ENCODE measurements around the gene CBLN3.

- TF ChIP-seq ATF3 (CRISPR knock-in tag; conservative IDR thresholded peaks at IDR 0.05), result no peak
- TF ChIP-seq ARID4B (CRISPR knock-in tag; IDR thresholded peaks at IDR 0.05; ENCODE audit: borderline replicate concordance), result no peak
- TF ChIP-seq, protein P1, sequence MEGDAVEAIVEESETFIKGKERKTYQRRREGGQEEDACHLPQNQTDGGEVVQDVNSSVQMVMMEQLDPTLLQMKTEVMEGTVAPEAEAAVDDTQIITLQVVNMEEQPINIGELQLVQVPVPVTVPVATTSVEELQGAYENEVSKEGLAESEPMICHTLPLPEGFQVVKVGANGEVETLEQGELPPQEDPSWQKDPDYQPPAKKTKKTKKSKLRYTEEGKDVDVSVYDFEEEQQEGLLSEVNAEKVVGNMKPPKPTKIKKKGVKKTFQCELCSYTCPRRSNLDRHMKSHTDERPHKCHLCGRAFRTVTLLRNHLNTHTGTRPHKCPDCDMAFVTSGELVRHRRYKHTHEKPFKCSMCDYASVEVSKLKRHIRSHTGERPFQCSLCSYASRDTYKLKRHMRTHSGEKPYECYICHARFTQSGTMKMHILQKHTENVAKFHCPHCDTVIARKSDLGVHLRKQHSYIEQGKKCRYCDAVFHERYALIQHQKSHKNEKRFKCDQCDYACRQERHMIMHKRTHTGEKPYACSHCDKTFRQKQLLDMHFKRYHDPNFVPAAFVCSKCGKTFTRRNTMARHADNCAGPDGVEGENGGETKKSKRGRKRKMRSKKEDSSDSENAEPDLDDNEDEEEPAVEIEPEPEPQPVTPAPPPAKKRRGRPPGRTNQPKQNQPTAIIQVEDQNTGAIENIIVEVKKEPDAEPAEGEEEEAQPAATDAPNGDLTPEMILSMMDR (IDR thresholded peaks at IDR 0.05), result no peak
- TF ChIP-seq NFE2L1 (CRISPR knock-in tag; IDR thresholded peaks at IDR 0.05), result no peak
- TF ChIP-seq ZNF396 (CRISPR knock-in tag; IDR thresholded peaks at IDR 0.05; ENCODE audit: borderline replicate concordance), result no peak
- TF ChIP-seq, protein P2, sequence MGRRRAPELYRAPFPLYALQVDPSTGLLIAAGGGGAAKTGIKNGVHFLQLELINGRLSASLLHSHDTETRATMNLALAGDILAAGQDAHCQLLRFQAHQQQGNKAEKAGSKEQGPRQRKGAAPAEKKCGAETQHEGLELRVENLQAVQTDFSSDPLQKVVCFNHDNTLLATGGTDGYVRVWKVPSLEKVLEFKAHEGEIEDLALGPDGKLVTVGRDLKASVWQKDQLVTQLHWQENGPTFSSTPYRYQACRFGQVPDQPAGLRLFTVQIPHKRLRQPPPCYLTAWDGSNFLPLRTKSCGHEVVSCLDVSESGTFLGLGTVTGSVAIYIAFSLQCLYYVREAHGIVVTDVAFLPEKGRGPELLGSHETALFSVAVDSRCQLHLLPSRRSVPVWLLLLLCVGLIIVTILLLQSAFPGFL (CRISPR knock-in tag; IDR thresholded peaks at IDR 0.05; ENCODE audit: borderline replicate concordance), result no peak
- TF ChIP-seq, protein P3, sequence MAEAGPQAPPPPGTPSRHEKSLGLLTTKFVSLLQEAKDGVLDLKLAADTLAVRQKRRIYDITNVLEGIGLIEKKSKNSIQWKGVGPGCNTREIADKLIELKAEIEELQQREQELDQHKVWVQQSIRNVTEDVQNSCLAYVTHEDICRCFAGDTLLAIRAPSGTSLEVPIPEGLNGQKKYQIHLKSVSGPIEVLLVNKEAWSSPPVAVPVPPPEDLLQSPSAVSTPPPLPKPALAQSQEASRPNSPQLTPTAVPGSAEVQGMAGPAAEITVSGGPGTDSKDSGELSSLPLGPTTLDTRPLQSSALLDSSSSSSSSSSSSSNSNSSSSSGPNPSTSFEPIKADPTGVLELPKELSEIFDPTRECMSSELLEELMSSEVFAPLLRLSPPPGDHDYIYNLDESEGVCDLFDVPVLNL (CRISPR knock-in tag; IDR thresholded peaks at IDR 0.05; ENCODE audit: borderline replicate concordance, low read depth), result no peak
- TF ChIP-seq USF2 (CRISPR knock-in tag; IDR thresholded peaks at IDR 0.05), result no peak
- no peak for TF ChIP-seq CREB1 (CRISPR knock-in tag; IDR thresholded peaks at IDR 0.05)
- no peak for TF ChIP-seq ZNF138 (CRISPR knock-in tag; conservative IDR thresholded peaks at IDR 0.05)
Observed at GRCh38 chr14:24458736-24459135, 29.3 kb upstream of the CBLN3 start.
